HG03060 (cell line): ENCODE results near the gene SRI.
A peak's percentile ranks its signal among the peaks of the same experiment; 100 is the strongest.

ENCODE experiments used
- ATAC-seq: cut with Tn5 transposase; IDR thresholded peaks from one replicate; pipeline ENCODE4 v1.9.1; 2021; ENCODE audit warnings: low read depth, moderate number of reproducible peaks; ENCODE audit not compliant: unreplicated experiment

Gene SRI

DNA sequence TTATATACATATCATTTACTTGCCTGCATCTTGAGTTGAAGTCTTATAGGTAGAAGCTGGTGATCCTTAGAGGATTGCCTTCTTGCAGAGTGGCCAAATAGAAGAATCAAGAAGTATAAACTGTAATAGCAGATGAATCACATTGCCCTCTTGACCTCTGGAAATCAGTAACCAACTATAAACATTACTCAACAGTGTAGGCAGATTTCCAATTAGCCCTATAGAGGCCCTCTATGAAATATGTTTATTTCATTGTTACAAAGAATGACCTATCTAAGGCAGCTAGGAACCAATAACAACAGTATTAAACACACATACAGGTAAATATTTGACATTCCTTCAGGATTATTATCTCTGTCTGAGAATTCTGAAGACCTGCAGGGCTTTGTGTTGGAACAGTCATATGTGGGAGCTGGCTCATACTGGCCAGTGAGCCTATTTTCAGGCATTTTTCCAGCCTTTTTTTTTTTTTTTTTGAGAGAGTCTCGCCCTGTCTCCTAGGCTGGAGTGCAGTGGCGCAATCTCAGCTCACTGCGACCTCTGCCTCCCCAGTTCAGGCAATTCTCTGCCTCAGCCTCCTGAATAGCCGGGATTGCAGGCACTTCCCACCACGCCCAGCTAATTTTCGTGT lies 7.2 kb upstream of the SRI start:
- ATAC-seq = no peak

- no peak for ATAC-seq
These were observed 6.4 kb upstream of the SRI start for GRCh38 chr7:88226201-88226600.

DNA sequence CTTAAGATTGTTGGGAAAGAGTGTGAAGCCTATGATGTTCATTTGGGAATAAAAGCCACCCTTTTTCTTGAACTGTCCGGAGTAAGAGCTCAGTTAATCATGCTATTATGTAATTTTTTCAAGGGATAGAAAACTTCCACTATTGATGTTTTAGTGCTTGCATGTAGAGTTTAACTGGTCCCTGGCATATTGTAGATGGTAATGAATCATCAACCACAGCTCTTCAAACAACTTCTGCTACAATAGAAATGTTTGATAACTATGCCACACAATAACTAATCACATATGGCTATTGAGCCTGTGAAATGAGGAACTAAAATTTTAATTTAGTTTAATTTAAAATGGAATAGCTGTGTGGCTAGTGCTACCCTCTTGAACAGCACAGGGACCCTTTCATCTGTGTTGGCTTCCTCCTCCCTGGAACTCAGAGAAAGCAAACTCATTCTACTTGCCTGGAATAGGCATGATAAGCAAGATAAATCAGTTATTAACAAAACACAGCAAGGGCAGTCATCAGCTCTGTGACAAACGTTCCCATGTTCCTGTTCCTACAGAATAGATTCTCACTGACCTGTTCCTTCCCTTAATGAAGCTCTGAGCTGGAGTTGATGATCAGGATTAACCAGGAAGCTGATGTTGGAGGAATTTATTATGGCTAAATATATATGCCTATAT lies 4.9 kb upstream of the SRI start:
- ATAC-seq = no peak

GRCh38 chr7:88223265-88223664 lies 3.4 kb upstream of the SRI start:
- ATAC-seq = no peak

GRCh38 chr7:88218836-88219605 lies 817 bp downstream of the SRI start:
- no peak for ATAC-seq

DNA sequence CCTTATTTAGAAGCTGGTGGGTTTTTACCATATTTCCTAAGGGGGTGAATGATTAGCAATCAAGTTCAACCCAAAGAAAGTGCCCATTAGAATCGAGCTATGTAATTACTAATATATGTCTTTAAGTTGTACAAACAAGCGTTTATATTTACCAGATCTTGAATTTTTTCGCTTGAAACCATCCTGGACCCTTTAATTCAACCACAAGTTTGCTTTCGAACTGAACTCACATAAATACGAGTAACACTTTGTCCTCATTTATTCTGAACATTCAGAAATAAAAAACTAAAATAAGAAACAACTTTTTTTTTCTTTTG lies 1.5 kb downstream of the SRI start:
- ATAC-seq = no peak

GRCh38 chr7:88217675-88218428 lies 2.0 kb downstream of the SRI start:
- ATAC-seq = peak; percentile 82

GRCh38 chr7:88216276-88216675 lies 3.6 kb downstream of the SRI start:
- ATAC-seq = no peak

GRCh38 chr7:88215295-88215694 lies 4.5 kb downstream of the SRI start:
- no peak for ATAC-seq

DNA sequence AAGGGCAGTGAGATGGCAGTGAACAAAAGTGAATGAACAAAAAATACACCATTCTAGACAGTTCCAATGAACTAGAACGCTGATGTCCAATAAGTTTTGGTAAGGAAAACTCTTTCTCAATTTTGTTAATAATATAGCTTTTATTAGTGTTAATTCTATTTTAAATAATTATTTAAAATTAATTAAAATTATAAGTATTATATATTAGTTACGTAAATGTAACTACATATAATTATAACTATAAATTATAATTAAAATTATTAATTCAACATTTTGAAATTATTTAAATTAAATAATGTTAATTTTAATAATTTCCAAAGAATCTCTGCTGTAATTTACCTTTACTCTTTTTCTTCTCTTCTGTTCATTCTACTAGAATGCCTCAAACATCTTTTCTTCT lies 5.4 kb downstream of the SRI start:
- ATAC-seq = no peak

- ATAC-seq = no peak
These were observed 6.9 kb downstream of the SRI start for GRCh38 chr7:88212918-88213317.

DNA sequence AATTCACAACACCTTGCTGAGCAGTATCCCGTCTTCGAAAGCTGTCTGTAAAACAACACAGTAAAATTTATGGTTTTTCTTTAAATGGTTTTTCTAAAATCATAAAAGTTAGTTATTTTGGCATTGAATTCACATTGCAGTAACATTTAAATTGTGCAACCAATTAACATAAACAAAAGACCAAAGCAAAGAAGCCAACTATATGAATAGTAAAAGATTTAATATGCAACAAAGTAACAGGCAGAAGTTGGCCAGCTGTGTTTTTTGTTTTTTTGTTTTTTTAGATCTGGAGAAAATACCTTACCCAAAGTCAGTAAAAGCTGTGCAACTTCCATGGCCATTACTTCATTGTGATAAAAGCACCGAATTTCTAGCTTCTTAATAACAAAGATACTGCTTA lies 11.3 kb downstream of the SRI start:
- no peak for ATAC-seq

DNA sequence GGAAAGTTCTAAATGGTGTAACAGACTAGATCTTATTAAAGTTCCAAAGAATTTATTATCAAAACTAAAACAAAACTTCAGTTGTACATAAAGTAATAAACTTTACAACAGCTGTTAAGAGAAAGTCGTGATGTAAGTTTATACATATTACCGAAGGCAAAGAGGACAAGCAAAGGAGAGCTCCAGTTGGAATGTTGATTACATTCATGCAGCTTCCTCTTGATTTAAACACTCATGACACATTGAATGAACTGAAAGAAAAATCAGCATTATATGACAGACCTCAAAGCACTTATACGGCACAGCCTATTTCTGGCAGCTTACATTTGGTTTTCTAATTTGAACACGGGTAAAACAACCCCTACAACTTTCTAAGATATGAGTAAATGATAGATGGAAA lies 13.6 kb downstream of the SRI start:
- no peak for ATAC-seq

DNA sequence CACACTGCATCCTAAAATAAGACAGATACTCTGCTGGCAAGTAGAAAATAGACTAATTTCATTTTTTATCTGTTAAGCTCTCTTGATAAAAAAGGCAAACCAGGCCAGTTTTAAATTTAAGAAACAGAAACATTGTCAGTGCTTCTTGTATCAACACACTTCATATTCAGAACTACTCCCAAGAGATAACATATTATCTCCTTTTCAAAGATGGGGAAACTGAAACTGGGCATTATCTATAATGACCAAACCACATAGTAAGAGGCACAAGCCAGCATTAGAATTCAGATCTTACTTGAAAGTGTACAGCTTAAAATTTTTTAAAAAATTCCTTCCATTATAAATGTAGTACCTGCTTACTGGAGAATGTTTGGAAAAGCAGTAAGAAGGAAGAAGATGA lies 14.7 kb downstream of the SRI start:
- no peak for ATAC-seq

DNA sequence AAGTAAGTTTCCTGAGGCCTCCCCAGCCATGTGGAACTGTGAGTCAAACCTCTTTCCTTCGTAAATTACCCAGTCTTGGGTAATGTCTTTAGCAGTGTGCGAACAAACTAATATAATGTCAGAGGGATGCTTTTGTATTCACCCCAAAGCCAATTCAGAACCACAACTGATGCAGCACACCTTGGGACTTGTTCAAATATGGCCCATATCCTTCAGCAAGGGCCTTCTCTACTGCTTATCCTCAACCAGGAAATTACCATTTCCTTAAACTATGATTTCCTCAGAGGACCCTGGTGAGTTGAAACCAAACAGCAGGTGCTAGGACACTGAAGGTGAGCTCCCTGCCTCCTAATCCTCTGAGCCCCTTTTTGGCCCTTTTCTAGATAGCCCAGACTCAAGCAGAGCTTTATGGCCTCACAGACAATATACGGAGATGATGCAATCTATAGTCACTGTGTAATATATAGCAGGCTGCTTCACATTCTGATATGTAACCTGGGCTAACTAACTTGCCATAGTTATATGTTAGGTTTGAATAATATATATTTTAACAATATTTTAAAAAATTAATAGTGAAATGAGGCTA lies 15.2 kb downstream of the SRI start:
- no peak for ATAC-seq

DNA sequence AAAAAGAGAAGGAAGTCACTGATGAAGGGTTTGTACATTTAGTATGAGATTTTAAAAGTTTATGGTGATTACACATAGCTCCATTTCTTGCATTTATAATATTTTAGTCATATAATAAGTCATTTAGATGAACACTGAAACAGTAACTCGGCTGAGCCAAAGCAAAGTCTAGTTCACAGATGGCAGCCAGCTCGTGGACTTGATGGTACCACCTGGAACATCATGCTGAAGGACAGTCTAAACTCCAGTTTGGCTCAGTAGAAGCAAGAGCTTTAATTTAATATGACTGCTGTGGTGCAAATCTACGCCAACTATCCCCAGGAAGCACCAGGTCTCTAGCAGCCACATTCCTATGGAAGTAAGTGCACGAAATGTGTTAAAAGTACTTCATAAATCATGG lies 16.4 kb downstream of the SRI start:
- no peak for ATAC-seq

DNA sequence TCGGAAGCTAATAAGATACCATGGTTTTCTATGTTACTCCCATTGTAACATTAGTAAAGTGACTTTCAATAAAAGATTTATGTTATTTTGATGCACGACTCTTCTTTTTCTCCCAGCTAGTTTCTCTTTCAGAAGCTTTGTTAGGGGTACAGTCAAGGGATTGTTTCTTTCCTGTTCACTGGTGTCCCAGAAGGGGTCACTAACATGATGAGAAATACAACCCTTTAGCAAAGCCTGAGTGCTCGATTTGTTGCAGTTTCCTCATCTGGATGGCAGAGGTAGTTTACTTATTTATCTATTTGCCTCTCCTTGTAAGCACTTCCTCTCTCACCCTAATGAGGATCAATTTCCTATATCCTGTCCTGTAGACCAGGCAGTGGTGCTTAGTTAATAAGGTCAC lies 17.0 kb downstream of the SRI start:
- ATAC-seq = no peak

- ATAC-seq = no peak
These were observed 17.6 kb downstream of the SRI start for GRCh38 chr7:88202278-88202677.

GRCh38 chr7:88201305-88201704 lies 18.5 kb downstream of the SRI start:
- ATAC-seq = no peak

DNA sequence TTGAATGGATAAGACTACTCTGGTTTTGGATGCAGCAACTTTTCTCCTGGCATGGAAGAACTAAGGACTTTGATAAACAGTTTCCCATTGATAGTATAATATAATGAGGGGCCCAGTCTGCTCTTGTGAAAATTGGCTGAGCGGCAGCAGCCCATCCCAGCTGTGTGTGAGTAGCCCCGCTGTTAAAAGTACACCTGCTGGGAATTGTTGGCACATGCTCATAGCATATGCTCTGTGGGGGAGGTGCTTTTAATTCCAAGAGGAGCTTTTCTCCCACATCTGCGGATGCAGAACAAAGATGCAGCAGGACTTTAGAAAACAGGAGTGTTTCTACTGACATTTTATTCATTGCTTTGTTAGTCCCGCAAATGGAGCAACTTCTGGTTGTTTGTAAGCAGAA lies 19.0 kb downstream of the SRI start:
- ATAC-seq = no peak

DNA sequence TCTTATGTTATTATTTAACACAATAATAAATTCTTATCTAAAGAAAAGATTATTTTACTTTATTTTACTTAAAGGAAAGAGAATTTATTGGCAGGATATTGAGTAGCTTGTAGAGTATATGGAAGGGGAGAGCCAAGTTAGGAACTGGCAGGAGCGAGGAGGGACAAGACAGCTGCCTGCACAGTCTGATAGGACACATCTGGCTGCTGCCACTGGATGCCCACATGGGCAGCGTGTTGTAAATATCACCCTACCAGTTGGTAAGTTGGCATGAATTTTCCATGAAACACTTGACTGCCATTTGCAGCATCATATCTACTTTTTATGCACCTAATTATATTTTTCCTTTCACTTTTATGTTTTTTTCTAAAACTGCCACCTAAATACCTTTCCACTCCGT lies 19.6 kb downstream of the SRI start:
- no peak for ATAC-seq
